Activated CD4-positive, alpha-beta T cell treated with anti-CD3 and anti-CD28 coated beads for 48 hours (primary cell): Measurements from ENCODE around the gene SLAMF1.
A peak's percentile ranks its signal among the peaks of the same experiment; 100 is the strongest.

Experiments
- DNase-seq: peaks from one replicate; pipeline ENCODE4 v3.0.0-alpha.2; 2020

SLAMF1 gene

GRCh38 chr1:160622501-160623226, 24.2 kb downstream of the SLAMF1 start:
- no peak for DNase-seq

GRCh38 chr1:160621633-160622413, 25.0 kb downstream of the SLAMF1 start:
- DNase-seq: no peak

- DNase-seq: no peak
Observed at GRCh38 chr1:160620942-160621632, 25.8 kb downstream of the SLAMF1 start.

- DNase-seq: no peak
Observed at GRCh38 chr1:160619742-160620277, 27.0 kb downstream of the SLAMF1 start.

GRCh38 chr1:160618763-160619274, 28.0 kb downstream of the SLAMF1 start:
- peak; percentile 68 for DNase-seq

- no peak for DNase-seq
Observed at GRCh38 chr1:160618327-160618726, 28.5 kb downstream of the SLAMF1 start.

GRCh38 chr1:160615660-160616059, 31.2 kb downstream of the SLAMF1 start:
- DNase-seq: no peak

GRCh38 chr1:160614410-160614809, 32.4 kb downstream of the SLAMF1 start:
- no peak for DNase-seq

- no peak for DNase-seq
Observed at GRCh38 chr1:160612613-160613218, 34.1 kb downstream of the SLAMF1 start.

- no peak for DNase-seq
Observed at GRCh38 chr1:160610569-160611242, 36.1 kb downstream of the SLAMF1 start.

GRCh38 chr1:160608941-160609340, 37.9 kb downstream of the SLAMF1 start:
- no peak for DNase-seq

GRCh38 chr1:160608514-160608913, 38.3 kb downstream of the SLAMF1 start:
- no peak for DNase-seq

- no peak for DNase-seq
Observed at GRCh38 chr1:160608057-160608456, 38.8 kb downstream of the SLAMF1 start.

GRCh38 chr1:160607672-160608032, 39.2 kb downstream of the SLAMF1 start:
- DNase-seq: no peak

- DNase-seq: peak; percentile 67
Observed at GRCh38 chr1:160607011-160607671, 39.7 kb downstream of the SLAMF1 start.

- no peak for DNase-seq
Observed at GRCh38 chr1:160606611-160607010, 40.2 kb downstream of the SLAMF1 start.

- no peak for DNase-seq
Observed at GRCh38 chr1:160605792-160606479, 40.9 kb downstream of the SLAMF1 start.

GRCh38 chr1:160605205-160605604, 41.6 kb downstream of the SLAMF1 start:
- DNase-seq: no peak

- no peak for DNase-seq
Observed at GRCh38 chr1:160597705-160598104, 49.1 kb downstream of the SLAMF1 start.

- no peak for DNase-seq
Observed at GRCh38 chr1:160597051-160597450, 49.8 kb downstream of the SLAMF1 start.

GRCh38 chr1:160590488-160590887, 56.4 kb downstream of the SLAMF1 start:
- no peak for DNase-seq
